Endothelial cell of umbilical vein (primary cell): ENCODE measurements around the gene RBM33. TPM values are rescaled to one million over a fixed set of nuclear protein-coding genes. Genes with fewer than 3 reads are reported as not detected.

Experiments
- BruUV-seq: library from RNA; stranded (reverse); fragments of 400-500 nt; replicated peaks from 2 replicates; lab custom pipeline; 2021; lab: Mats Ljungman, UMichigan
- CTCF ChIA-PET: fragments of 300-600, 350-600 bp; sonication (Branson Sonifier 250); formaldehyde crosslinking; loops from one replicate; lab custom pipeline; 2021; ENCODE audit warnings: antibody characterized with exemption, inconsistent platforms; lab: Charles Lee
- POLR2A ChIA-PET: fragments of 300-600, 350-600 bp; sonication (Branson Sonifier 250); formaldehyde crosslinking; loops from one replicate; lab custom pipeline; 2021; ENCODE audit warnings: antibody characterized with exemption, inconsistent platforms; lab: Charles Lee
- DNase-seq: peaks from one replicate; pipeline ENCODE4 v3.0.0-alpha.2; 2011; ENCODE audit warnings: low read depth, low spot score
- FAIRE-seq: peaks from 2 replicates; lab custom pipeline; 2011; peaks lifted over from hg19 to GRCh38; lab: Jason Lieb, UNC
- H2AFZ ChIP-seq: 2 replicates; pipeline ENCODE4 v1.6.0; 2012; ENCODE audit warnings: low read depth, low read length, control low read depth, inconsistent platforms
- H3K27ac ChIP-seq: 2 replicates; pipeline ENCODE4 v1.5.1; 2011; ENCODE audit warnings: low read depth, mild to moderate bottlenecking, control low read depth, low read length, moderate library complexity; ENCODE audit not compliant: insufficient read depth
- H3K27me3 ChIP-seq, 2 experiments: 2 replicates each; pipeline versions ENCODE4 v1.6.0 to v1.6.1; 2011; ENCODE audit warnings: low read length in 2 of 2, mixed read lengths in 1 of 2; ENCODE audit not compliant: control insufficient read depth in 2 of 2, insufficient read depth in 2 of 2
- H3K36me3 ChIP-seq, 2 experiments: 2 replicates in 1 of 2; 3 replicates in 1 of 2; pipeline ENCODE4 v1.5.1; 2011; ENCODE audit warnings: low read length in 2 of 2, mild to moderate bottlenecking in 1 of 2, moderate library complexity in 1 of 2; ENCODE audit not compliant: control insufficient read depth in 2 of 2, insufficient read depth in 2 of 2; ENCODE audit errors: extremely low read depth in 1 of 2
- H3K4me1 ChIP-seq: 3 replicates; pipeline ENCODE4 v1.5.1; 2011; ENCODE audit warnings: mild to moderate bottlenecking, low read length; ENCODE audit not compliant: control insufficient read depth, insufficient read depth; ENCODE audit errors: extremely low read depth
- H3K4me2 ChIP-seq: 2 replicates; pipeline ENCODE4 v1.6.1; 2011; ENCODE audit warnings: low read length, control low read depth, mixed read lengths; ENCODE audit not compliant: insufficient read depth
- H3K4me3 ChIP-seq, 3 experiments: fragments of 200-600 bp in 1 of 3; sonication (generic), shearing (Covaris generic) in 1 of 3; replicated peaks in 1 of 3; 2 replicates each; pipeline ENCODE4 v1.5.1; 2011 to 2016; ENCODE audit warnings: control low read depth in 3 of 3, low read length in 3 of 3, mild to moderate bottlenecking in 2 of 3, inconsistent platforms in 1 of 3, low read depth in 1 of 3, moderate library complexity in 1 of 3; ENCODE audit not compliant: insufficient read depth in 1 of 3
- H3K79me2 ChIP-seq: 2 replicates; pipeline ENCODE4 v1.6.0; 2012; ENCODE audit warnings: low read length, inconsistent platforms; ENCODE audit not compliant: control insufficient read depth, insufficient read depth
- H3K9ac ChIP-seq: replicated peaks from 2 replicates; pipeline ENCODE3; 2011; ENCODE audit warnings: low read length, control low read depth; ENCODE audit not compliant: insufficient read depth; ENCODE audit errors: extremely low read depth
- H3K9me1 ChIP-seq: replicated peaks from 3 replicates; pipeline ENCODE4 v1.6.0; 2011; ENCODE audit warnings: mild to moderate bottlenecking, low read length; ENCODE audit not compliant: control insufficient read depth, insufficient read depth; ENCODE audit errors: extremely low read depth
- H3K9me3 ChIP-seq: replicated peaks from 2 replicates; pipeline ENCODE4 v1.5.1; 2012; ENCODE audit warnings: low read length, inconsistent platforms; ENCODE audit not compliant: control insufficient read depth, insufficient read depth
- H4K20me1 ChIP-seq: replicated peaks from 2 replicates; pipeline ENCODE3; 2011; ENCODE audit warnings: mild to moderate bottlenecking, low read length; ENCODE audit not compliant: control insufficient read depth, insufficient read depth; ENCODE audit errors: extremely low read depth
- CTCF ChIP-seq, 2 donors: IDR thresholded peaks; 1 replicate in 1 of 2; 2 replicates in 1 of 2; pipeline ENCODE4 v1.5.1; 2011; ENCODE audit warnings: low read length in 2 of 2, mild to moderate bottlenecking in 2 of 2, moderate library complexity in 2 of 2, control low read depth in 1 of 2, inconsistent platforms in 1 of 2, low read depth in 1 of 2; ENCODE audit not compliant: insufficient read depth in 1 of 2; ENCODE audit errors: extremely low read depth in 1 of 2
- FOS ChIP-seq: IDR thresholded peaks from 2 replicates; pipeline ENCODE4 v1.6.1; 2011; ENCODE audit warnings: mild to moderate bottlenecking, low read length, moderate library complexity, borderline replicate concordance; ENCODE audit not compliant: insufficient read depth
- GATA2 ChIP-seq: IDR thresholded peaks from 2 replicates; pipeline ENCODE4 v1.7.0; 2011; ENCODE audit warnings: low read depth, mild to moderate bottlenecking, moderate library complexity, mixed read lengths, low read length; ENCODE audit not compliant: insufficient read length, insufficient read depth
- POLR2A ChIP-seq: IDR thresholded peaks from 2 replicates; pipeline ENCODE4 v1.6.1; 2012; ENCODE audit warnings: low read depth, mild to moderate bottlenecking, control low read depth, low read length
- POLR2AphosphoS5 ChIP-seq: IDR thresholded peaks from 2 replicates; pipeline ENCODE4 v1.6.1; 2012; ENCODE audit warnings: low read depth, mild to moderate bottlenecking, control low read depth, low read length, moderate library complexity; ENCODE audit not compliant: insufficient read depth
- dilution Hi-C: fragments of 300-500 bp; cut with MboI; formaldehyde crosslinking; loops from one replicate; pipeline ENCODE4 v1.15.0; 2019; ENCODE audit warnings: low sequenced_read_pairs; ENCODE audit not compliant: extremely low pct_ligation_motif_present
- intact Hi-C: fragments of 100-400 bp; cut with micrococcal nuclease; formaldehyde crosslinking; loops from one replicate; pipeline ENCODE4 v1.10.0; 2022
- polyA plus RNA-seq, 4 experiments: library from polyadenylated mRNA; depleted of rRNA in 3 of 4; stranded (reverse) in 3 of 4; unstranded in 1 of 4; fragments of >200 nt; gene quantifications; 2 replicates each; pipeline versions ENCODE4 v1.2.1 to v1.2.3, GENCODE V29; 2011 to 2012; ENCODE audit warnings: missing spikeins in 1 of 4
- total RNA-seq: library from RNA; stranded (reverse); gene quantifications from 2 replicates; pipeline ENCODE4 v1.2.3, GENCODE V29; 2021

RBM33 gene
- total and polyA plus RNA-seq, 2 donors (not counting 3 experiments of a cell fraction or from before 2014, with no cell fraction given) = 16.2 to 68.2 TPM

GRCh38 chr7:155649588-155649987, 5.1 kb downstream of the RBM33 start:
- no peak overlapping the region for H3K9ac ChIP-seq
- H3K4me3 ChIP-seq = no peak overlapping the region
- TF ChIP-seq POLR2A (no peak), FOS (no peak), GATA2 (no peak), POLR2AphosphoS5 (no peak), CTCF (IDR thresholded peaks at IDR 0.05; ENCODE audit: extremely low read depth in 1 of 2, insufficient read depth in 1 of 2, low read depth in 1 of 2, low read length in 2 of 2) (no peak)
- BruUV-seq = no TSS peak
- no peak for DNase-seq
- dilution Hi-C loops = no loop called here
- no peaks in the 10 kb centered on the region for H3K9me1 ChIP-seq
- H3K4me2 ChIP-seq = no peak overlapping the region
- H3K27me3 ChIP-seq = no peaks in the 10 kb centered on the region
- CTCF ChIA-PET = interaction anchor here (1.5 kb wide), 1 partner anchor 16 kb away, joined by 4 read pairs; no protein-coding TSS in a partner anchor
- no peak overlapping the region for H3K27ac ChIP-seq
- H3K4me1 ChIP-seq = peaks cover 28% of the 10 kb centered on the region
- FAIRE-seq = no peak
- POLR2A ChIA-PET = no interaction called here
- no peak overlapping the region for H2AFZ ChIP-seq
- H3K36me3 ChIP-seq = peaks cover 0 to 2% of the 10 kb centered on the region in 2 experiments
- intact Hi-C loops = no loop called here
- no peaks in the 10 kb centered on the region for H3K9me3 ChIP-seq
- peaks cover 20% of the 10 kb centered on the region for H4K20me1 ChIP-seq
- H3K79me2 ChIP-seq = peaks cover 100% of the 10 kb centered on the region
